GM18498 (cell line): ENCODE measurements around the gene TTLL4.

Experiments used
- ATAC-seq: cut with Tn5 transposase; IDR thresholded peaks from one replicate; pipeline ENCODE4 v1.9.1; 2021; ENCODE audit warnings: mild to moderate bottlenecking, moderate library complexity; ENCODE audit not compliant: unreplicated experiment

The TTLL4 gene

GRCh38 chr2:218711550-218711929 is 905 bp downstream of the TTLL4 start:
- no peak for ATAC-seq

- no peak for ATAC-seq
These were observed 3.3 kb downstream of the TTLL4 start for GRCh38 chr2:218713922-218714321.

GRCh38 chr2:218716070-218716469 is 5.4 kb downstream of the TTLL4 start:
- no peak for ATAC-seq

GRCh38 chr2:218717262-218717661 is 6.6 kb downstream of the TTLL4 start:
- ATAC-seq = no peak

GRCh38 chr2:218718058-218718457 is 7.4 kb downstream of the TTLL4 start:
- no peak for ATAC-seq

- ATAC-seq = no peak
These were observed 8.8 kb downstream of the TTLL4 start for GRCh38 chr2:218719457-218719856.

- no peak for ATAC-seq
These were observed 9.7 kb downstream of the TTLL4 start for GRCh38 chr2:218720048-218721041.

GRCh38 chr2:218721488-218721887 is 10.9 kb downstream of the TTLL4 start:
- no peak for ATAC-seq

GRCh38 chr2:218721934-218722333 is 11.3 kb downstream of the TTLL4 start:
- ATAC-seq = no peak

- no peak for ATAC-seq
These were observed 11.8 kb downstream of the TTLL4 start for GRCh38 chr2:218722419-218722818.

GRCh38 chr2:218722876-218723785 is 12.5 kb downstream of the TTLL4 start:
- ATAC-seq = no peak

GRCh38 chr2:218726004-218726574 is 15.5 kb downstream of the TTLL4 start:
- no peak for ATAC-seq

GRCh38 chr2:218727502-218728165 is 17.0 kb downstream of the TTLL4 start:
- ATAC-seq = no peak

- ATAC-seq = no peak
These were observed 19.0 kb downstream of the TTLL4 start for GRCh38 chr2:218729640-218730039.

GRCh38 chr2:218732052-218732760 is 21.6 kb downstream of the TTLL4 start:
- no peak for ATAC-seq

- no peak for ATAC-seq
These were observed 22.1 kb downstream of the TTLL4 start for GRCh38 chr2:218732761-218733158.

GRCh38 chr2:218733171-218734021 is 22.8 kb downstream of the TTLL4 start:
- peak; percentile 60 for ATAC-seq

- no peak for ATAC-seq
These were observed 23.7 kb downstream of the TTLL4 start for GRCh38 chr2:218734190-218734975.
